HCT116 (cell line): ENCODE results near the gene PRKCA.

Experiments
- CTCF ChIP-seq, 3 experiments: fragments of 200-600 bp in 1 of 3; sonication (generic) in 1 of 3; IDR thresholded peaks in 2 of 3; conservative IDR thresholded peaks in 1 of 3; 2 replicates each; pipeline ENCODE4 v1.5.1; 2012 to 2017; ENCODE audit warnings: low read depth in 2 of 3, low read length in 2 of 3, antibody characterized with exemption in 1 of 3, borderline replicate concordance in 1 of 3, control low read depth in 1 of 3, mild to moderate bottlenecking in 1 of 3, mixed read lengths in 1 of 3, mixed run types in 1 of 3, moderate library complexity in 1 of 3; ENCODE audit not compliant: insufficient read depth in 1 of 3
- EGR1 ChIP-seq: IDR thresholded peaks from 2 replicates; pipeline ENCODE4 v1.6.1; 2012; ENCODE audit warnings: low read depth
- EZH2 ChIP-seq: fragments of 200-600 bp; sonication (generic); IDR thresholded peaks from 2 replicates; pipeline ENCODE4 v1.6.1; 2017; ENCODE audit warnings: antibody characterized with exemption, mixed run types
- EZH2phosphoT487 ChIP-seq: fragments of 200-600 bp; IDR thresholded peaks from 2 replicates; pipeline ENCODE4 v1.6.1; 2018; ENCODE audit warnings: antibody characterized with exemption, borderline replicate concordance
- JUND ChIP-seq: IDR thresholded peaks from 2 replicates; pipeline ENCODE4 v1.6.1; 2012
- POLR2A ChIP-seq: IDR thresholded peaks from 2 replicates; pipeline ENCODE4 v1.7.0; 2011; ENCODE audit warnings: borderline replicate concordance; ENCODE audit not compliant: insufficient read depth, insufficient read length; ENCODE audit errors: extremely low read depth
- TCF7L2 ChIP-seq: IDR thresholded peaks from 2 replicates; pipeline ENCODE4 v1.7.0; 2011; ENCODE audit warnings: borderline replicate concordance, inconsistent platforms; ENCODE audit not compliant: insufficient read depth, insufficient read length; ENCODE audit errors: extremely low read depth
- YY1 ChIP-seq: IDR thresholded peaks from 2 replicates; pipeline ENCODE4 v1.6.1; 2011; ENCODE audit warnings: low read length, low read depth, moderate library complexity, mild to moderate bottlenecking; ENCODE audit not compliant: insufficient replicate concordance; ENCODE audit errors: extremely low read depth
- ZBTB33 ChIP-seq: IDR thresholded peaks from 2 replicates; pipeline ENCODE4 v1.6.1; 2011; ENCODE audit warnings: mild to moderate bottlenecking, low read length, moderate library complexity; ENCODE audit not compliant: insufficient replicate concordance; ENCODE audit errors: extremely low read depth
- TF ChIP-seq, protein P1 (sequence below): IDR thresholded peaks from 2 replicates; pipeline ENCODE4 v1.6.1; 2012; ENCODE audit warnings: low read depth

- TF ChIP-seq CTCF (IDR thresholded peaks at IDR 0.05 in 2 of 3, conservative IDR thresholded peaks at IDR 0.05 in 1 of 3; ENCODE audit: borderline replicate concordance in 1 of 3, insufficient read depth in 1 of 3, low read depth in 2 of 3, low read length in 2 of 3) (no peak), YY1 (no peak), ZBTB33 (no peak), EGR1 (no peak), POLR2A (no peak), TCF7L2 (no peak), JUND (no peak), EZH2 (no peak), EZH2phosphoT487 (no peak)
- TF ChIP-seq, protein P1, sequence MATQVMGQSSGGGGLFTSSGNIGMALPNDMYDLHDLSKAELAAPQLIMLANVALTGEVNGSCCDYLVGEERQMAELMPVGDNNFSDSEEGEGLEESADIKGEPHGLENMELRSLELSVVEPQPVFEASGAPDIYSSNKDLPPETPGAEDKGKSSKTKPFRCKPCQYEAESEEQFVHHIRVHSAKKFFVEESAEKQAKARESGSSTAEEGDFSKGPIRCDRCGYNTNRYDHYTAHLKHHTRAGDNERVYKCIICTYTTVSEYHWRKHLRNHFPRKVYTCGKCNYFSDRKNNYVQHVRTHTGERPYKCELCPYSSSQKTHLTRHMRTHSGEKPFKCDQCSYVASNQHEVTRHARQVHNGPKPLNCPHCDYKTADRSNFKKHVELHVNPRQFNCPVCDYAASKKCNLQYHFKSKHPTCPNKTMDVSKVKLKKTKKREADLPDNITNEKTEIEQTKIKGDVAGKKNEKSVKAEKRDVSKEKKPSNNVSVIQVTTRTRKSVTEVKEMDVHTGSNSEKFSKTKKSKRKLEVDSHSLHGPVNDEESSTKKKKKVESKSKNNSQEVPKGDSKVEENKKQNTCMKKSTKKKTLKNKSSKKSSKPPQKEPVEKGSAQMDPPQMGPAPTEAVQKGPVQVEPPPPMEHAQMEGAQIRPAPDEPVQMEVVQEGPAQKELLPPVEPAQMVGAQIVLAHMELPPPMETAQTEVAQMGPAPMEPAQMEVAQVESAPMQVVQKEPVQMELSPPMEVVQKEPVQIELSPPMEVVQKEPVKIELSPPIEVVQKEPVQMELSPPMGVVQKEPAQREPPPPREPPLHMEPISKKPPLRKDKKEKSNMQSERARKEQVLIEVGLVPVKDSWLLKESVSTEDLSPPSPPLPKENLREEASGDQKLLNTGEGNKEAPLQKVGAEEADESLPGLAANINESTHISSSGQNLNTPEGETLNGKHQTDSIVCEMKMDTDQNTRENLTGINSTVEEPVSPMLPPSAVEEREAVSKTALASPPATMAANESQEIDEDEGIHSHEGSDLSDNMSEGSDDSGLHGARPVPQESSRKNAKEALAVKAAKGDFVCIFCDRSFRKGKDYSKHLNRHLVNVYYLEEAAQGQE: no peak
Measured at GRCh38 chr17:66300956-66301355, 1.5 kb upstream of the PRKCA start.
